ENCODE results near the gene YARS1.
"Not testable (repeated sequence)": the region's sequence is repeated elsewhere in the genome, so short reads cannot be mapped to it uniquely, and the experiment has no call there.

The YARS1 gene

DNA sequence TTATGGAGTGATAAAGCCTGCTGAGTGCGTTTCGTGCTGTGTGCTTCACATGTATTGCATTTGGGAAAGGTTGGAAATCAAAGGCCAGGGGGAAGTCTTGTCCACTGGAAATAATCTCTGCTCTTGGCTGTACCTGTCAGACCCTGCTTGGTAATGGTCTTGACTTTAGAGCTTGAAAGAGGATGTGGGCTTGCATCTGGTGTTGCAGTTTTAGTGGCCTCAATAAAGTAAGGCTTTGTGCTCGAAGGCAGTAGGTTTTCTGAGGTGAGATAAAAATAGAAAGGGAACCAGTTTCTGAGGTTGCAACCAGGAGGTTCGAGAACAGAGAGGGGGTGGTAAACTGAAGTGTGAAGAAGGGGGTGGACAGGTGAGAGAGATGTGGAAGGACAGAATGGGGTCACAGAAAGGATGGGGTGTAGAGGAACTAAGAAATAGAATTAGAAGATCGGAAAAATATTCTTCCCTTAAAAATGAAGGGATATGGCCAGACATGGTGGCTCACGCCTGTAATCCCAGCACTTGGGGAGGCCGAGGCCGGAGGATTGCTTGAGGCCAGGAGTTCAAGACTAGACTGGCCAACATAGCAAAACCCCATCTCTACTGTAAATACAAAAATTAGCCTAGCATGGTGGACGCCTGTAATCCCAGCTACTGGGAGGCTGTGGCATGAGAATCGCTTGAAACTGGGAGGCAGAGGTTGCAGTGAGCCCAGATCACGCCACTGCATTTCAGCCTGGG, 1.8 kb upstream of the YARS1 start:
- DNase-seq = no peak

DNA sequence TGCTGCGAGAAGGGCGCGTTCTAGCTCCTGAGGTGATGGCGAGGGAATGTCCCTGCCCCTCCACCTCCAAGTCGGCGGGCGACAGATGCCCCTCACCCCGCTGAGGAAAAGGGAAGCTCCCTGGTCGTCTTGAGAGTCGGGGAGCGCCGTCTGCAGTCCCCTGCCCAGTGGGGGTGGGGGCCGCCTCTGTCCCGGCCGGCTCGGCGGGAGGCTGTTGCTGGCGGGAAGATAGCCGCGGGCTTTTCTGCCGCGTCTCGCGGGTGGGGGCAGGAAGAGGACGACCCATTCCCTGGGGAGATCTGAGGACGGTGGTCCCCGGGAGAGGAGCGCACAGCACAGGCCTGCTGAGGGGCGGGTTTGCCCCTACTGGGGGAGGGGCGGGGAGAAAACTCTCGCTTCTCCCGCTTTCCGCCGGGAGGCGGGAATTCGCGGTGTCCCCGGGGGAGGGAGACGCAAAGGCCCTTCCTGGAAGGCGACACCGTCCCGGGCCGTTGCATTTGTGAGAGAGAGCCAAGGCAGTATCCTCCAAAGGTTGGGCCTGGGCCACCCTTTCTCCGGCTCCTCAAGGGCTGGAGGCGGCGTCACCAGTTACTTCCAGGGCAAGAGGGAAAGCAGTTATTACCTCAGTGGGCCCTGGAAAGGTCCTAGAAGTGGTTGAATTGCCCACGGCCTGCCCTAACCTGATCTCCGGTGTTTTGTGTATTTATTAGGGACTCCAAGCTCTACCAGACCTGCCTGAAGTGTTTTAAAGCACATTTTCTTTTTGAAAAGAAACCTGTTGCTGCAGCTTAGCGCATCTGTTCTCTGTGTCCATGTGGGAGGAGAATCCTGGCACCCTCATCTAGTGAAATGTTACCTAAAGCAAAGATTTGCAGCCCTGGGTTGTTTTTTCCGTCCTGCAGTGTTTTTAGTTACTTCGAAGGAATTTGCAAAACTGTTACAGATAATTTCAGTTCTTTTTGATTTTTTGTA, 943 bp upstream of the YARS1 start:
- DNase-seq = peak; percentile 91

DNA sequence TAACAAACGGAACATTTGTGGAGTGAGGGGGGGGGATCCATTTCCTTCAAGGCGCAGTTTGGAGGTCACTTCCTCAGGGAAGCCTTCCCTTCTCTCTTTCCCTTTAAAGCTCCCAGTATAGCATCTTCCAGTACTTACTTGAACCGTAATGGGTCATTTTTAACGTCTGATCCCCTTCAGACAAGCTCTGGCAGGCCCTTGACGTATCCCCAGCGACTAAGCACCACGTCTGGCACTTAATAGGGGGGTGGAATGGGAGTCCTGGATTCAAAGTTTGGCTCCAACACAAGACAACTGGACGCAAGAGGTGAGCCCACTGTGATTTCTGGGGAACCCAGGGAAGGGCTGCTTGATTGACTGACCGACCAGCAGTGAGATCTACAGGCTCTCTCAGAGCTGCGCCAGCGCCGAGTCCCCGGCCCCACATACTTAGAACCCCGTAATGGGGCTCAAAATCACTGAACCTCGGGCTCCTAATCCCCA, 441 bp downstream of the YARS1 start:
- DNase-seq = no peak

DNA sequence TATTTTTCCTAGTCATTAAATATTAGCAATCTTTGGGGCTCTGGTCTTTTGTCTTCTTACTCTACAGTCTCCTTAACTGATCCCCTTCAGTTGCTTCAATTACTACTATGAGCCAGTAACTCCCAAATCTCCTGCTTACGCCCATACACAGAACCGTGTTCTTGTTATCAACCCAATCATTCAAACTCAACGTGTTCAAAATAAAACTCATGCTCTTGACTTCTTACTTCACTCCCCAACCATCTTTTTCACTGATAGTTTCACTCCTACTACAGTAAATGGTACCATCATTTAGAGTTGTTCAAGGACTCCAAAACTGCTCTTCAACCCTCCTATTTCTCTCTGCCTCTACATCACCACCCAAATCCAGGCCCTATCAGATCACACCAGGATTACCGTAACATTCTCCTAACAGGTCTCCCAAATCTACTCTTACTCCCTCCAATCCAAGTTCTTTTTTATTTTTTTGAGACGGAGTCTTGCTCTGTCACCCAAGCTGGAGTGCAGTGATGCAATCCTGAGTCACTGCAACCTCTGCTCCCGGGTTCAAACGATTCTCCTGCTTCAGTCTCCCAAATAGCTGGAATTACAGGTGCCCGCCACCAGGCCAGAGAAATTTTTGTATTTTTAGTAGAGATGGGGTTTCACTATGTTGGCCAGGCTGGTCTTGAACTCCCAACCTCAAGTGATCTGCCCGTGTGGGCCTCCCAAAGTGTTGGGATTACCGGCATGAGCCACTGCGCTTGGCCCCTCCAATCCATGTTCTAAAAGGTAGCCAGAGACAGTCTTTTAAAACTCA, 3.0 kb downstream of the YARS1 start:
- DNase-seq = no peak

DNA sequence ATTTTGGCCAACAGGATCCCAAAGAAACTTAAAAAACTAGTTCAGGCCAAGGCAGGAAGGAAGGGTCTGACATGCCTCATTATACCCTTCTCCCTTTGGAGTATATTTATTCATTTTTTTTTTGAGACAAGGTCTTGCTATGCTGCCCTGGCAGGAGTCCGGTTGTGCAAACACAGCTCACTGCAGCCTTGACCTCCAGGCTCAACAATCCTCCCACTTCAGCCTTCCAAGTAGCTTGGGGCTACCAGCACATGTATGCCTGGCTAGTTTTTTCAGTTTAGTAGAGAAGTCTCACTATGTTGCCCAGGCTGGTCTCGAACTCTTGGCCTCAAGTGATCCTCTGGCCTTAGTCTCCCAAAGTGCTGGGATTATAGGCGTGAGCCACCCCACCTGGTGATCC, 5.2 kb downstream of the YARS1 start:
- DNase-seq = no peak

DNA sequence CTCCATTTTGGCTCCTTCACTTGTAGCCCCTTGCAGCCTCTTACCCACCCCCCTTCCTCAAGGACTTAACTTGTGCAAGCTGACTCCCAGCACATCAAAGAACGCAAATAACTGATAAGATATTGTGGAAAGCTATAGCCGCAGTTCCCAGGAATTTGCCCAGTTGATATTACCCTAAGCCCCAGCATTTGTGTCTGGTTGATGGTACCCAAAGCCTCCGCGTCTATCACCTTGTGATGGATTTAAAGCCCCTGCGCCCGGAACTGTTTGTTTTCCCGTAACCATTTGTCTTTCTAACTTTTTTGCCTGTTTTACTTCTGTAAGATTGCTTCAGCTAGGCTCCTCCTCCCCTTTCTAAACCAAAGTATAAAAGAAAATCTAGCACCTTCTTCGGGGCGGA, 5.9 kb downstream of the YARS1 start:
- no peak for DNase-seq

DNA sequence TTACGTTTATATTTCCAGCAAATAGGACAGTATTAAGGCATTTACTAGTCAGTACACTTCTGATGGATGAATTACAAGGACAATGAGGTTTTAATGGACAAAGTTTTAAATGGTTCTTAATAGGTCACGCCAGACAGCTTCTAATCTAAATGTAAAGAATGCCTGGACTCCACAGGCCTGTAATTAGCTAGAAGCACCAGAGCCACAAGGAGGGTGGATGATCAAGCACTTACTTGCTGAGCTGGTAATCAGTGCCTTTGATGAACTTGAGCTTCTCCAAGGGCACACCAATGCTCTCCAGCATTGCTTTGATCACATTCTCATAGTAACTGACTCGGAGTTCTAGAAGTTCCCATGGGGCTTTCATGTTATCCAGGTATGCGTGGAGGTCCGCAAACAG, 6.8 kb downstream of the YARS1 start:
- no peak for DNase-seq

DNA sequence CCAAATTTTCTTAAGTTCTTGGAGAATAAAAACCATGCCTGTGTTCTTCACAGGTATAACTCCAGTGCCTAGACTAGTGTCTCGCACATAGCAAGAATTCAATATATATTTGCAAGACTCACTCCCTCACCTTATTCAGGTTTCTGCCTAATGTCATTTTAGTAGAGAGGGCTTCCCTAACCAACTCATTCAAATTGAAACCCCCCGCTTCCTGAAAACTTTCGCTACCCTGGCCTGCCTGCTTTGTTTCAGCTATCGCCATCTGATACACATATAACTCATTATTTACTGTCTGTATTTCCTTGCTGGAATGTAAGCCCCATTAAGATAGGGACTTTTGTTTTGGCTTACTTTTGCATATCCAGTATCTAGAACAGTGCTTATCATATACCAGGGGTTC, 8.6 kb downstream of the YARS1 start:
- DNase-seq = no peak

DNA sequence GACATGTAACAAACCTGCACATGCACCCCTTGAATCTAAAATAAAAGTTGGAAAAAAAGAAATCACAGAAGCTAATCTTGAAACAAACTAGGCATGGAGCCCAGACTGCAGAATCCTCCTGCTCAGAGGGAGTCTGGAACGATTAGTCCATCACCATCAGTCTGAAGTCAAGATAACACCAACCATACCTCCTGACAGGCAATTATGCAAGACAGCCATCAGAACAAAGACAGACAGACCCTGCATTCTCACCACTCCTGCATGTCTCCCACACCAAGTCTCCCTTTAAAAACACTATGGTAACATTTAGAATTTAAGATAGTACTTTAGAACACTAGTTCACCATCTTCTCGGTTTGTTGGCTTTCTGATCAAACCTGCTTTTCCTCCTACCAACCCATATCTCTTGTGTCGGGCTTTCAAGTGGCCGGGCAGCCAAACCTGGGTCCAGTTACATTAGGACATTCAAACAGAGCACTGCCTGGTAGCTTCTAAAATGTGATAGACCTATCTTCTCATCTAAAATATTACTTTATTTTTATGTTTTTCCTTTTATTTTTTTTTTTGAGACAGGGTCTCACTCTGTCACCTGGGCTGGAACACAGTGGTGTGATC, 10.1 kb downstream of the YARS1 start:
- no peak for DNase-seq

DNA sequence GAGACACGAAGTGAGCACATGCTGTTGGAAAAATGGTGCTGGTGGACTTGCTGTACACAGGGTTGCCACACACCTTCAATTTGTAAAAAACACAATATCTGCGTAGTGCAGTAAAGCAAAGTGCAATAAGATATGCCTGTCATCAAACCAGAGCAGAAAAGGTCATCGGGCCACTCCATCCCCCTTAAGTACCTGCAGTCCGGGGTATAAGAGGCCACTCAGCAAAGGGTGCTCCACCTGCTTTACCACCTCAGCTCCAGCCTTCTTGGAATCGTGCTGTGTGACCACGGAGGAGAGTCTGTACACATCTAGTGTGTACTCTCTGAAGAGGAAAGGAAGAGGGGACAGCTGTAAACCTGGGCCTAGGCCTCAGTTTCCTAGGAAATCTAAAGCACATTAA, 10.9 kb downstream of the YARS1 start:
- no peak for DNase-seq

DNA sequence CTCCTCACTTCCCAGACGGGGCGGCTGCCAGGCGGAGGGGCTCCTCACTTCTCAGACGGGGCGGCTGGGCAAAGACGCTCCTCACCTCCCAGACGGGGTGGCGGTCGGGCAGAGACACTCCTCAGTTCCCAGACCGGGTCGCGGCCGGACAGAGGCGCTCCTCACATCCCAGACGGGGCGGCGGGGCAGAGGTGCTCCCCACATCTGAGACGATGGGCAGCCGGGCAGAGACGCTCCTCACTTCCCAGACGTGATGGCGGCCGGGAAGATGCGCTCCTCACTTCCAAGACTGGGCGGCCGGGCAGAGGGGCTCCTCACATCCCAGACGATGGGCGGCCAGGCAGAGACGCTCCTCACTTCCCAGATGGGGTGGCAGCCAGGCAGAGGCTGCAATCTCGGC, 12.7 kb downstream of the YARS1 start:
- DNase-seq = not testable (repeated sequence)

DNA sequence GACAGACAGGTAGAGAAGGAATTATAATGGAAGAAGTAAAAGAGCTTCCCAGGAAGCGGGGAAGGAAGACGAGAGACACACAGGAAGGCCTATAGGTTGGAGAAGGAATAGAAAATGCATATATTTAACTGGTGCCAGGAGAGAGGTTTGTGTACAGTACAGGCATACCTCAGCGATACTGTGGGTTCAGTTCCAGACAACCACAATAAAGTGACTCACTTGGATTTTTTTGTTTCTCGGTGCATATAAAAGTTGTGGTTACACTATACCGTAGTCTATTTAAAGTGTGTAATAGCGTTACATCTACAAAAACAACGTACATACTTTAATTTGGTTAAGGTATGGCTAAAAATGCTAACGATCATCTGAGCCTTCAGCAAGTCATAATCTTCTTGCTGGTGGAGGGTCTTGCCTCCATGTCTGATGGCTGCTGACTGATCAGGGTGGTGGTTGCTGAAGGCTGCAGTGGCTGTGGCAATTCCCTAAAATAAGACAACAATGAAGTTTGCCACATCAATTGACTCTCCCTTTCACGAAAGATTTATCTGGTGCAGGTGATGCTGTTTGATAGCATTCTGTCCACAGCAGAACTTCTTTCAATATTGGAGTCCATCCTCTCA, 16.0 kb downstream of the YARS1 start:
- no peak for DNase-seq

DNA sequence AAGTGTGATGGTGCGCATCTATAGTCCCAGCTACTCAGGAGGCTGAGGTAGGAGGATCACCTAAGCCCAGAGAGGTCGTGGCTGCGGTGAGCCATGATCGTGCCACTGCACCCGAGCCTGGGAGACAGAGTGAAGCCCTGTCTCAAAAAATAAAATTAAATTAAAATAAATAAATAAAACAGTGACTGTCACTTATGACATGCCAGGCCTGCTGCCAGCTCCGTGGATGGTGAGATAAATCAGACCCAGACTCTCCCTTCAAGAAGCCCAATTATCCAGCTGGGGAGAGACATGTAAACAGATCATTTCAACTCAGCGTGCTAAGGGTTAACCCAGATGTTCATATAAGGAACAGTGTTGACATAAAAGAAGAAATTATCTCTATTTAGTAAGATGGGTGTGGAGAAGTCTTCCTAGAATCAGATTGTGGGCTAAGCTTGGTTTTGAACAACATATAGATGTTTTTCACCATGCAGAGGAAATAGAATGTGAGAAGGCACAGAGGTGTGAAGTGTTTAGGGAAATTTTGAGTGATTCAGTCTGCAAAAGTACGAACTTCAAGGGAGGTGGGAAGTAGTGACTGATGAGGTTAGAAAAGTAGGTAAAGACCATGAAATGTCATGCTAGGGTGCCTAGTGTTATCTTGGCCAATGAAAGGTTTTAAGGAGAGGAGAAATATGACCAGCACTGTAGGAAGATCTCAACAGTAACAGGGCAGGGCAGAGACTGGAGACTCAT, 18.3 kb downstream of the YARS1 start:
- DNase-seq = no peak

DNA sequence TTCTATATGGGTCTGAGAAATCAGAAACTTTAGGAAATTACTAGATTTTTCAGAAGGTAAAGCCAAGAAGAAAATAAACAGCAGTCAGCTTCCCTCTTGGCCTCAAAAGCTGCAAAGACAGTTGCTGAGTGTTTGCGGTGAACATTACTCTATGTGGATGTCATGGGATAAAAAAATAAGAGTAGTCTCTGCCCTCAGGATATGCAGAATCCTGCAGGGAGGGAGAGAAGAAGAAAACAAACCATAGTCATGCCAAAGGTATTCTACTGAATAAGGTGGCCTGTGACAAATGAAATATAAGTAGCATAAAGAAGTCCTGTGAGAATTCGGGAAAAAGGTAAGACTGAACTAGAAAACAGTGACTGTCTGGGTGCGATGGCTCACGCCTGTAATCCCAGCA, 19.0 kb downstream of the YARS1 start:
- no peak for DNase-seq

DNA sequence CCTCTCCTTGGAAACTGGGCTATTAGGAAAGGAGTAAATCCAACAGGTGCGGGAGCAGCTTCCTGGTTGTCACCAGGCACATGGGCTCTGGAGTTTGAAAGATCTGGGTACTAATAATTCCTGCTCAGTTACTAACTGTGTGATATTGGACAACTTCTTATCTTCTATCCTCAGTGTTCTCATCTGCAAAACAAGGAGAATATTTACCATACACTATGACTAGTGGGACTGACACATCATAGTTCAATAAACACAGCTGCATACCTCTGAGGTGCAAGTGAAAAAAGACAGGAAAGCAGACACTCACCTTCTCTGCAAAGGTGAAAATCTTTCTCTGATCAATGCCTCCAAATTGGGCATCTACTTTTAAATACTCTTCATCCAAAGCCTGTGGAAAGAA, 19.7 kb downstream of the YARS1 start:
- DNase-seq = no peak

DNA sequence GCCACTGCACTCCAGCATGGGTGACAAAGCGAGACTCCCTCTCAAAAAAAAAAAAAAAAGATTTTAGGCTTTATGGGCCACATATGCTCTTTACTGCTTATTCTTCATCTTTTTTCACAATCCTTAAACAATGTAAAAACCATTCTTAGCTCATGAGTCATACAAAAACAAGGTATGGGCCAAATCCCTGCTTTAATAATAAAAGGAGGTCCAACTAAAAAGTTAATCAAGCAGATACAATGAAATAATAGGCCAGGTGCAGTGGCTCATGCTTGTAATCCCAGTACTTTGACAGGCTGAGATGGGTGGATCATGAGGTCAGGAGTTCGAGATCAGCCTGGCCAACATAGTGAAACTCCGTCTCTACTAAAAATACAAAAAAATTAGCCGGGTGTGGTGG, 21.4 kb downstream of the YARS1 start:
- not testable (repeated sequence) for DNase-seq

DNA sequence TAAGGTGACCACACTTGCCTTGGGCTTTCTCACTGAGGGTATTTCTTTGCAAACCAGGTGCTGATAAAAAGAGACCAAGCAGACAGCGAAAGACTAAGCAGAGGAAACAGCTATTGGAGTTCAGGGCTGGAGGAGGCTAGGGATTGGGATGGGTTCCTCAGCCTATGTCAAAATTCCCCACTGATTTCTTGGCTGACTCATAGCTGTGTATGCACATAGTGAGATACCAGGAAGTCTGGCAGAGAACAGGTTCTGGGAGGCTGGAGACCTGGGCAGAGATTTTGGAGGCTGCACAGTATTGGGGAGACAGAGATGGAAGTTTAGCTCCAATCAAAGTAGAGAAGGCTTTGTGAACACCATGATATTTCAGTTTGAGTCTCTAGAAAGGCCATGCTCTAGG, 25.3 kb downstream of the YARS1 start:
- DNase-seq = no peak

DNA sequence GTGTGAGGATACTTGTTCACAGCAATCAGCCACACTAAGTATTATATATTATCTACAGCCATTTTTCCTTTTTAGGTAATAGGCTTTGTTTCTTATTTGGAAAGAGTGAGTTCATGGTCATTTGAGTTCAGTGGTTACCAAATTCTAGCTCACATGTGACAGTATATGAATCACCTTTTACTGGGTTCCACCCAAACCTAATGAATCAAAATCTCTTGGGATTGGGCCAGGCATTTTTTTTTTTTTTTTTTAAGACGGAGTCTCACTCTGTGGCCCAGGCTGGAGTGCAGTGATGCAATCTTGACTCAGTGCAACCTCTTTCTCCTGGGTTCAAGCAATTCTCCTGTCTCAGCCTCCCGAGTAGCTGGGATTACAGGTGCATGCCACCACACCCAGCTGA, 27.8 kb downstream of the YARS1 start:
- DNase-seq = not testable (repeated sequence)

DNA sequence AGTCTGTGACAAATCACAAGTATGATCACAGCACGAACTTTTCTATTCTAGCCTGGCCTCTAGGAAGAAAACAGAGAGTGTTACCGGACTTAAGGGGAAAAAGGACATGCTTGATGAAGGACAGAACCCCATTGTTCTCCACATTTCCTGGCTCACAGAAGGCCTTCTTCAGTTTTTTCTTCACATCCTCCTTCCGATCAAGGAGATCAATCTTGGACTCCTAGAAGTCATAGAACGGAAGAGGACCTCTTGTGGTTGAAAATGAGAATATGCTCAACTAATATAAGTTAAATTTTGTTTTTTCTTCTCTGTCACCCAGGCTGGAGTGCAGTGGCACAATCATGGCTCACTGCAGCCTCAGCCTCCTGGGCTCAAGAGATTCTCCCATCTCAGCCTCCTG, 30.3 kb downstream of the YARS1 start:
- no peak for DNase-seq

DNA sequence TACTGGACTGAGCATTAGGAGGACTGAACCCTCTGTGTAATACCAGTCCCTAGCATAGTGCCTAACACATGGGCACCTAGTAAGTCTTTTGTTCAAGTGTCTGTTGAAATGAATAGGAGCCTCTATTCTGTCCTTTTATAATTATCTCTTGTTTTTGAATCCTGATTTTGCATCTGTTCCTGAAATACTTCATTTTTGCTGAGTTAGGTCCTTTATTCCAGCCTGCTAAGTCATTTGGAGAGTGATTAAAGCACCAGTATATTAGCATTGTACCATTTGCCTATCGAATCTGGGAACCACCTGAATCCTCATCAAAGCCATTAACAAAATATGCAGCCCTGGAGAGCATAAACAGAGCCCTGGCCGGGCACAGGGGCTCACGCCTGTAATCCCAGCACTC, 32.3 kb downstream of the YARS1 start:
- DNase-seq = no peak

DNA sequence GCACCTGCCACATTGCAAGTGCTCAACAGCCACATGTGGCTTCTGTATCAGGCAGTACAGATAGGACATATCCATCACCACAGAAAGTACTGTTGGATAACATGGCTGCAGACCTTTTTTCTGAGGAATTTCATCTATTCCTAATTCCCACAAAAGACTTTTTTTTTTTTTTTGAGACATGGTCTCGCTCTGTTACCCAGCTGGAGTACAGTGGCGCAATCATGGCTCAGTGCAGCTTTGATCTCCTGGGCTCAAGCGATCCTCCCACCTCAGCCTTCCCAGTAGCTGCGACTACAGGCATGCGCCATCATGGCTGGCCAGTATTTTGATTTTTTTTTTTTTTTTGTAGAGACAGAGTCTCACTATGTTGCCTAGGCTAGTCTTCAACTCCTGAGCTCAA, 33.3 kb downstream of the YARS1 start:
- no peak for DNase-seq

Measured in right kidney (tissue), 1 donor.